ENCODE results near the gene PRR11.
"Not testable (repeated sequence)": the region's sequence is repeated elsewhere in the genome, so short reads cannot be mapped to it uniquely, and the experiment has no call there.

Gene PRR11

DNA sequence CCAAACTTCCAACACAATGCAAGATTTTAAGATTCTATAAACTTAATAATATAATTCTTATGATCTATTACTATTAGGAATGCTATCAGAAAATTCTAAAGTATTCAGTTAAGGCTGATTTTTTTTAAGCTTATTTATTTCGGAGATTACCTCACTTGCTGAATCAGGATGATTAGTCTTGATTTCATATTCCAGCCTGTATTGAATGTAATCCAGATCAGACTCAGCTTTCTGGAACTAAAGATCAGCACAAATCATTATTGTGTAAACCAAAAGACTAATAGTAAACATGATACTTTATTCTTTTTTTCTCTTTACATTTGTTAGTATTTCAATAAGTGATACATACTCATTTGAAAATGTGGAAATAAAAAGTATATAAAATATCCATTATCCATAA, 24.4 kb upstream of the PRR11 start:
- in situ Hi-C loops (cut with HindIII; ENCODE audit: low sequenced_read_pairs), result no loop called here
- no peak for DNase-seq (ENCODE audit: low read depth, low spot score)
- H3K4me3 ChIP-seq (ENCODE audit: low read depth, low read length), result no peak overlapping the region
- TF ChIP-seq, protein P1, sequence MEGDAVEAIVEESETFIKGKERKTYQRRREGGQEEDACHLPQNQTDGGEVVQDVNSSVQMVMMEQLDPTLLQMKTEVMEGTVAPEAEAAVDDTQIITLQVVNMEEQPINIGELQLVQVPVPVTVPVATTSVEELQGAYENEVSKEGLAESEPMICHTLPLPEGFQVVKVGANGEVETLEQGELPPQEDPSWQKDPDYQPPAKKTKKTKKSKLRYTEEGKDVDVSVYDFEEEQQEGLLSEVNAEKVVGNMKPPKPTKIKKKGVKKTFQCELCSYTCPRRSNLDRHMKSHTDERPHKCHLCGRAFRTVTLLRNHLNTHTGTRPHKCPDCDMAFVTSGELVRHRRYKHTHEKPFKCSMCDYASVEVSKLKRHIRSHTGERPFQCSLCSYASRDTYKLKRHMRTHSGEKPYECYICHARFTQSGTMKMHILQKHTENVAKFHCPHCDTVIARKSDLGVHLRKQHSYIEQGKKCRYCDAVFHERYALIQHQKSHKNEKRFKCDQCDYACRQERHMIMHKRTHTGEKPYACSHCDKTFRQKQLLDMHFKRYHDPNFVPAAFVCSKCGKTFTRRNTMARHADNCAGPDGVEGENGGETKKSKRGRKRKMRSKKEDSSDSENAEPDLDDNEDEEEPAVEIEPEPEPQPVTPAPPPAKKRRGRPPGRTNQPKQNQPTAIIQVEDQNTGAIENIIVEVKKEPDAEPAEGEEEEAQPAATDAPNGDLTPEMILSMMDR (IDR thresholded peaks at IDR 0.05; ENCODE audit: low read depth, low read length), result no peak

DNA sequence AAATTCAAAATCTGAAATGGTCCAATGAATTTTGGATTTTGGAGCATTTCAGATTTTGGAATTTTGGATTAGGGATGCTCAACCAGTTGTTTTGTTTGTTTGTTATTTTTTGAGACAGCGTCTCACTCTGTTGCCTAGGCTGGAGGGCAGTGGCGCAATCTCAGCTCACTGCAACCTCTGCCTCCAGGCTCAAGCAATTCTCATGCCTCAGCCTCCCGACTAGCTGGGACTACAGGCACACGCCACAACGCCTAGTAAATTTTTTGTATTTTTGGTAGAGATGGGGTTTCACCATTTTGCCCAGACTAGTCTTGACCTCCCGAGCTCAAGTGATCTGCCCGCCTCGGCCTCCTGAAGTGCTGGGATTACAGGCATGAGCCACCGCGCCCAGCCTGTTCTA, 17.2 kb upstream of the PRR11 start:
- DNase-seq (ENCODE audit: low read depth, low spot score); in situ Hi-C loops (cut with HindIII; ENCODE audit: low sequenced_read_pairs); H3K4me3 ChIP-seq (ENCODE audit: low read depth, low read length): not testable (repeated sequence)

DNA sequence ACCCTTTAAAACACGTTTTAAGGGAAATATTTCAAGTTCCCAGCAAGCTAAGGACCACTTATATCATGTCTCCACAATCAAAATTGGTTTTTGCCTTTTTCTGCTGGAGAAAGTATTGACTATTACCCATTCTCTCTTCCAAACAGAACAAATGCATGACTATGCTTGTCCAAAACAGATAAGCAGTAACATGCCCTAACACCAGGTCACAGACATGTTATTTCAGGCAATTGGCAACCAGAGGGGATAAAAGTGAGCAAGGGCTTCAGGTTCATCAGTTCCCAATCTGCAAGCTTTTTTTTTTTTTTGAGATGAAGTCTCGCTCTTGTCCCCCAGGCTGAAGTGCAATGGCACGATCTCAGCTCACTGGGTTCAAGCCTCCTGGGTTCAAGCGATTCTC, 15.6 kb upstream of the PRR11 start:
- no peak overlapping the region for H3K4me3 ChIP-seq (ENCODE audit: low read depth, low read length)
- TF ChIP-seq, protein P1 (IDR thresholded peaks at IDR 0.05; ENCODE audit: low read depth, low read length), result no peak
- DNase-seq (ENCODE audit: low read depth, low spot score), result no peak
- in situ Hi-C loops (cut with HindIII; ENCODE audit: low sequenced_read_pairs), result no loop called here

DNA sequence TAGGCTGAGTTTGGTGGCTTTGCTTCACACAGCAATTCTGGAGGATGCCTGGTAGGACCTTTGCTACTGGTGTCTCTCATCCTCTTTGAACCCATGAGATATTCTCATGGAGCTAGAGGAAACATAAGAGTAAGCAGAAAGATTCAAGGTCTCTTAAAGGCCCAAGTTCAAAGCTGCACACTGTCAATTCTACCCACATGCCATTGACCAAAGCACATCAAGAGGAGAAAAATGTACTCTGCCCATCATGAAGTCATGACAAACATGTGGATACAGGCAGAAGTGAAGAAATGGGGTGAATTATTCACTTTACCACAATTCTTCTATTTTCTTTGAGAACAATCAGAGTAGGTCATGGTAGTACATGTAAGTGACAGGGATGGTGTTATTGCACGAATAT, 13.7 kb upstream of the PRR11 start:
- no peak overlapping the region for H3K4me3 ChIP-seq (ENCODE audit: low read depth, low read length)
- in situ Hi-C loops (cut with HindIII; ENCODE audit: low sequenced_read_pairs), result no loop called here
- DNase-seq (ENCODE audit: low read depth, low spot score), result no peak
- TF ChIP-seq, protein P1 (IDR thresholded peaks at IDR 0.05; ENCODE audit: low read depth, low read length), result no peak

DNA sequence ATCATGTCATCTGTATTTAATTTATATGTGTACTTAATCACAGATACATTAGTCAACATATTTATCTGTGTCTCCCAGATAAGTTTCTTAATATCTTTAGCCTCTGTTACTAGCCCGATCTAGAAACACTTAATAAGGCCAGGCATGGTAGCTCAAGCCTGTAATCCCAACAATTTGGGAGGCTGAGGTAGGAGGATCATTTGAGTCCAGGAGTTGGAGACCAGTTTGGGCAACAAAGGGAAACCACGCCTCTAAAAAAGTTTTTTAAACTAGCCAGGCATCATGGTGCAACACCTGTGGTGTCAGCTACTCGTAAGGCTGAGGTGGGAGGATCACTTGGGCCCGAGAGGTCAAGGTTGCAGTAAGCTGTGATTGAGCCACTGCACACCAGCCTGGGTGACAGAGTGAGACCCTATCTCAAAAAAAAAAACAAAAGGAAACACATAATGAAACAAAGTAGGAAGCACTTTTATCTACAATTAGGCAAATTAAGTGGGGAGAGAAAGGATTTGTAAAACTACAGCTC, 9.9 kb upstream of the PRR11 start:
- DNase-seq (ENCODE audit: low read depth, low spot score), result no peak
- TF ChIP-seq, protein P1 (IDR thresholded peaks at IDR 0.05; ENCODE audit: low read depth, low read length), result no peak
- no peak overlapping the region for H3K4me3 ChIP-seq (ENCODE audit: low read depth, low read length)
- in situ Hi-C loops (cut with HindIII; ENCODE audit: low sequenced_read_pairs), result no loop called here

DNA sequence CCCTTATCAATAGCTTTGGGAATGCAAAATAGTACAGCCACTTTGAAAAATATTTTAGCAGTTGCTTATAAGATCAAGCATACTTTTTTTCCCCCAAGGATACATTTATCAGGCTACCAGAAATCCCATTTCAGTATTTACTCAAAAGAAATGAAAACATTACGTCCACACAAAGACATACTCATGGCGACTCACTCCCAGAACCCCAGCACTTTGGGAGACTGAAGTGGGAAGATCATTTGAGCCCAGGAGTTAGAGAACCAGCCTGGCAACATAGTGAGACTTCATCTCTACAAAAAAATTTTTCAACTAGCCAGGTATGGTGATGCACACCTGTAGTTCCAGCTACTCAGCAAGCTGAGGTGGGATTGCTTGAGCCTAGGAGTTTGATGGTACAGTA, 6.5 kb upstream of the PRR11 start:
- H3K4me3 ChIP-seq (ENCODE audit: low read depth, low read length), result no peak overlapping the region
- peak; percentile 14 for DNase-seq (ENCODE audit: low read depth, low spot score)
- TF ChIP-seq, protein P1 (IDR thresholded peaks at IDR 0.05; ENCODE audit: low read depth, low read length), result no peak
- in situ Hi-C loops (cut with HindIII; ENCODE audit: low sequenced_read_pairs), result no loop called here

DNA sequence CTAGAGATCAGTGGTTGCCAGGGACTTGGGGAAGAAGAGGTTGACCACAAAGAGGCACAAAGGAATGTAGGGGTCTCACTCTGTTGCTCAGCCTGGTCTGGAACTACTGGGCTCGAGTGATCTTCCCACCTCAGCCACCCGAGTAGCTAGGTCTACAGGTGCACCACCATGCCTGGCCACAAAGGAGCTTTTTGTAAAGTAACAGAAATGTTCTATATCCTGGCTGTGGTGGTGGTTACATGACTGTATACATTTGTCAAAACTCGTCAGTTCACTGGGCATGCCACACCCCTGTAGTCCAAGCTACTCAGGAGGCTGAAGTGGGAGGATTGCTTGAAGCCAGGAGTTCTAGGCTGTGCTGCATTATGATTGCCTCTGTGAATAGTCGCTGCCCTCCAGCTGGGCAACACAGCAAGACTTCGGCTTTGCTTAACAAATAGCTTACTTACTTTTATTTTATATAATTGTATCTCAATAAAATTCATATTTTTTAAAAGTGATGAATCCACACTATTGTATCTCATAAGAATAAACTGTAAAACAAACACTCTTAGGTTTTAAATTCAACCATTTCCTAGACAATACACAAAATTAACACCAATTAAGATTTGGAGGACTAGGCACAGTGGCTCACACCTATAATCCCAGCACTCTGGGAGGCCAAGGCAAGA, 5.6 kb upstream of the PRR11 start:
- no peak overlapping the region for H3K4me3 ChIP-seq (ENCODE audit: low read depth, low read length)
- in situ Hi-C loops (cut with HindIII; ENCODE audit: low sequenced_read_pairs), result no loop called here
- no peak for DNase-seq (ENCODE audit: low read depth, low spot score)
- TF ChIP-seq, protein P1 (IDR thresholded peaks at IDR 0.05; ENCODE audit: low read depth, low read length), result no peak

Measured in astrocyte of the spinal cord (primary cell).